GM19328 (cell line): ENCODE results near the gene NAPSA.

ENCODE experiments used
- ATAC-seq: cut with Tn5 transposase; IDR thresholded peaks from one replicate; pipeline ENCODE4 v1.9.1; 2021; ENCODE audit warnings: mild to moderate bottlenecking, moderate library complexity; ENCODE audit not compliant: unreplicated experiment

Gene NAPSA

DNA sequence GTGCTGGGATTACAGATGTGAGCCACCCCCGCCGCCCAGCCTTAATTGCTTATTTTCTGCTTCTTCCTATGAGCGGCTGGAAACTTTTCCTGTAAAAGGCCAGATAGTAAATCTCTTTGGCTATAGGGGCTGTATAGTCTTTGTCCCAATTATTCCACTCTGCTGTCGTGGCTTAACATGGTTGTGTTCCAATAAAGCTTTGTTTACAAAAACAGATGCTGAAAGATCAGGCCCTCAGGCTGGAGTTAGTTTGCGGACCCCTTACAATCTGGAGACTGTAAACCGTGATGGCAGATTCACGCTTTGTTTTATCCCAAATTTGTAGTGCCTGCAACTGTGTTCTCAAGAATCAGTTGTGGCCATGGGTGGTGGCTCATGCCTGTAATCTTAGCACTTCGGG is 47.0 kb downstream of the NAPSA start:
- ATAC-seq: no peak

DNA sequence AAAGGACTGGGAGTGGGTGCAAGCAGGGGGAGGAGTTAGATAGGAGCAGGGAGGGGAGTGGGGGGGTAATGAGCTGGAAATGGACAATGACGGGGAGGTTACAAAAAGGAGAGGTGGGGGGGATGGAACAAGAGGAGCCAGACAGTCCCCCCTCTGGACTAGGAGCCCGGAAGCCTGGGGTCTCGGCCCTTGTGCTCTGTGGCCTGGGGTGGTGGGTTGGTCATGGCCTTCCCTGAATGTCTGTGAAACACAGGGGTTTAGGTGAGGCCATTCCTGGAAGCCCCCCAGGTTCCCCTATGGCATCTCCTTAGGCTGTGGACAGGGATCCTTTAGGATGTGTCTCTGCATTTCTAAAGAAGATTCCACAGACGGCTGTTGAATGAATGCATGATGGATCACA is 48.3 kb downstream of the NAPSA start:
- no peak for ATAC-seq

DNA sequence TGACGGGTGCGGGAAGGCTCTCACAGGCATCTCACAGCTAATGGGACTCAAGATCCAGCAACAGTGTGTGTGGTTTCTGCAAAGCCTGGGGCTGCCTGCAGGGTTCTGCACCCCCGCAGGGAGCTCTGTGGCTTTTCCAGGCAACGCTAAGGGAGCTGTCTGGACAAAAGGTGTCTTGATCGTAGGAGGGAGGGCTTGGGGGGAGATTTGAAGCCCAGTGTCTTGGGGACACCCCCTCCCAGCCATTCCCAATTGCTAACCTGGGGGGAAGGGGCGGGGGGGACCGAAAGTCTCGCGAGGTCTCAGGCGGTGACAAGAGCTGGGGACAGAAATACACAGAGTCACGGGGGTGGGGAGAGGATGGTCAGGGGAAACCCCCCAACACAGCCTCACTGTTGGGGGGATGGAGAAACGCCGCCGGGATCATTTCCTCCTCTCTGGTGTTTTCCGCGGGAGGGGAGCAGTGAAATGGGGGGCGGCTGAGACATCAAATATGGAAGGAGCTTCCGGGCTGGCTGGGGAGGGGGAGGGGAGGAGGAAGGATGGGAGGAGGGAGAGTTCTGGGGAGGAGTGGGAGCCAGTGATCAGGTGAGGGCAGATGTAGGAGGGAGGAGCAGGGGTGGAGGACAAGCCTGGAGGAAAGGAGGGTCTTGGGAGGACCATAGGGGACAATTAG is 49.5 kb downstream of the NAPSA start:
- no peak for ATAC-seq

DNA sequence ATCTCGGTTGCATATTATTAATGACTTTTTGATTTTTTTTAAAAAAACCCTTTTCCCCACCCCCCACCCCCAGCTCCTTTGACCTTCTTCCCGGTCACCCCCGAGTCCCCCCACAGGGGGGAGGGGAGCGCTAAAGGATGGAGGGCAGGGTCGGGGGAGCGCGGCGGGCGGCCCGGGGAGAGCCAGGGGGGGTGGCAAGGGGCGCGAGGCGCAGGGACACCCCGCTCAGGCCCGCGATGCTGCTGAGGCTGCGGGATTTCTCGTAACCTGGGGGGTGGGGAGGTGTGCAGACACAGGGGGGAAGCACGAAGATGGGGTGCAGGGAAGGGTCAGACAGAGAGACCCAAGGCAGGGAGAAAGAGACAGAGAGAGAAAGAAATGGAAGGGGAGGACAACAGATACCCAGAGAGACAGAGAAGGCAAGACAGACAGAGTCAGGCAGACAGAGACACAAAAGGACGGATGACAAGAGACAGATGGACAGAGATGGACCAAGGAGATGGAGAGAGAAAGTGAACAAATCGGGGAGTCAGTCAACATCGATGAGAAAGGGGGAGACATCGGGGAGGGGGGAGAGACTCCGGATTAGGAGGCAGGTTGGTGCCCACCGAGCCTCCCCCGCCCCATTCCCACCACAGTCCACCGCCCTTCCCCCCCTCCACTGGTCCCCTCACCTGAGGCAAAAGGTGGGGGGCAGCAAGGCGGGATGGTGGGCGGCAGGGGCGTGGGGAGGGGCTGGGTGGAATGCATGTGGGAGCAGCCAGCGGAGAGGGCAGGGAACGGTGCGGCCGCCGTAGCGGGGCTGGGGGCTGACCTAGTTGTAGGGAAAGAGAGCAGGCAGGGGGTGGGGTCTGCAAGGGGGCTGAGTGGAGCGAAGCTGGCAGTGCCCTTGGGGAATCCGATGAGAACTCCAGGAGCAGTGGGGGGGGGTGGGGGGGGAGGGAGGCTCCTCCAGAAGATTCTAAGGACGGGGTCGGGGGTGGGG is 50.4 kb downstream of the NAPSA start:
- ATAC-seq: no peak

DNA sequence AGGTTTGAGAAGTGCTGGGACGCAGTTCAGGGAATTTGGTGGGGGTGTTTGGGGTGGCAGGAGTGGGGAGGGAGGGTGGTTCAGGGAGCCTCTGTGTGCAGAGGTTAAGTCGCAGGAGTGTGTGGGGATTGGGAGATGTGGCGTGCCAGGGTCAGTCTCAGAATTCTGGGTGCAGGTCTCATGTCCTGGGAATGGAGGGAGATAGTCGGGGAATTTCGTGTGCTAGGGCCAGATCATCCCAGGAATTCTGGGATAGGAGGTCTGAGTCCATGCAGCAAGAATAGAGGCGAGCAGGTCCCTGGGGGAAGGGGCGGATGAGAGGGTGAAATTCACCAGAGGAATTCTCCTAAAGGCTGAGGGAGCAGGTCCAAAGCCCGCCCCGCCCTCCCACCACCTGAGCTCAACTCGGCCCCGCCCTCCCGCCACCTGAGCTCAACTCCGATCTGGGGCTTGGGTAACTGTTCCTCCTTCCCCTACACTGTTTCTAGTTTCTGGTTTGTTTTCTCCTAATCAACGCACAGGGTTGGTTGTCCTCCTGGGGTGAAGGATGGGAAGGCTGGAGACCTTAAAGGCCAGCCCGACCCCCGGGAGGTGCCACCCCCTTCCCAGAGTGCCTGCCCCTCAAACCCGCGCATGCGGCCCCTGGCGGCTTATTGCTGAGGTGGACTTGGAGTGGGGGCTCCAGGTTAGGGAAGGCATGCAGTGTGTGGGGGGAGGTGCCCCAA is 51.5 kb downstream of the NAPSA start:
- no peak for ATAC-seq

DNA sequence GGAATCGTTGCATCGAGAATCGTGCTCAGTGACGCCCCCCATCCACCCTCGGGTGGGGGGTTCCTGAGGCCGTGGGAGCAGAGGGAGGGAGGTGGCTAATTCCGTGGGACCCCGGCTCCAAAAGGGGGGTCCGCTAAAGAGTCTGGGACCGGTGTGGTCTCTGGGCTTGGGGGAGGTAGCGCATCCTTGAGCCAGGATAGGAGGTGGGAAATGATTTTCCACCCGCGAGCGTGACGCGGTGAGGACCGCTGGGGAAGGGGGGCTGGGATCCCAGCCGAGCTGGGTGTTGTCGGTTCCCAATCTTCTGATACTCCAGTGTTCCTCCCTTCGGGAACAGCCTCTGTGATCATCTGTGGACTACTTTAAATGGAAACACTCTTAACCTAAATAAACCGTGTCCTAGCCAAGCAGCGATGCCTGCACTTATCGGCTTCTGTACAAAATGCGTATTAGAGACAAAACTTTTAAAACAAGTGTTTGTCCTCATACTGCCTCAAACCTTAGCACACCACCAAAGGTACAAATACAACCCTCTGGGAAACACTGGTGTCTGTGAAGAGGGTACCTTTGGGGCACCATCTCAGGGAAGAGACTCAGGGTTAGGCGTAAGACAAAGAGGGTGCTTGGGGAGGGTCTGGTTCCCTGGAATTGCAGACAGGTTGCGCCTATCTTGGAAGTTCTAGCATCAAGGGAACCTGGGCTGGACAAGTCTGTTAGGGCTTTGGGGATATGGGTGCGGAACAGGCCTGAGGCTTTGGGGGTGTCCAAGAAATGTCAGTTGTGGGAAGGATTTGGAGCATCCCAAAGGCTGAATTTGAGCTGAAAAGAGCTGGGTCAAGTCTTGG is 52.2 kb downstream of the NAPSA start:
- no peak for ATAC-seq

DNA sequence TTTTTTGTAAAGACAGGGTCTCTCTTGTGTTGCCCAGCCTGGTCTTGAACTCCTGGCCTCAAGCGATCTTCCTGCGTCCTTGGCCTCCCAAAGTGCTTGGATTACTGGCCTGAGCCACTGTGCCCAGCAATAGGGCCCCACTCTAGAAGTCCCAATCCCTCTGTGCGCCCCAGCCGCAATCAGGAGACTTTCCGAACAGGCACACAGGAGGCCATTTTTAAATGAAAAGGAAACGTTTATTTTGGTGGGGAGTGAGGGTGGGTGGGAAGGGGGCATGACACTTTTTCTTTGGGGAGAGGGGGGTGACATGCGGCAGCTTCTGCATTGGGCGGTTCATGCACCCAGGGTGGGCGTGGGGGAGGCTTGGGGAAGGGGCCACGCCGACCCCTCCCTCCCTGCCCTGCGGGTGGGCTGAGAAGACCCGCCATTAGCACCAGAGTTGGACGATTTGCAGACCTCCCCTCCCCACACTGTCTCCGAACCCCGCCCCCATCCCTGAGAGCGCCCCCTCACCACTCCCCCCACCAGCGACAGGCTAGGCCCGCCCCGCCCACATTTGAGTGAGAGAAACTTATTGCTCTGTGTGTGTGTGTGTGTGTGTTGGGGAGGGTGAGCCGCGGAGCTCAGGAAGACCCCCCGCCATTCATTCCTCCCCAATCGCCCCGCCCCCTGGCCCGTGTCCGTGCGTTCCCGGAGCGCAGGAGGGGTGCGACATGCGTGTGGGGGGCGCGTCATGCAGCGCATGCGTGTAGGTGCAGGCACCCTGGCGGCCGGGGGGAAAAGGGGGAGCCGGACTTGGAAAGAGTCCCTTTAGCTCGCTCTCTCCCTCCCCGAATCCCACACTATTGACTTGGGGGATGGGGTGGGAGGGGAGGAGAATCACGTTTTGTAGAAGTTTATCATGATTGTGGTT is 53.5 kb downstream of the NAPSA start:
- ATAC-seq: no peak

DNA sequence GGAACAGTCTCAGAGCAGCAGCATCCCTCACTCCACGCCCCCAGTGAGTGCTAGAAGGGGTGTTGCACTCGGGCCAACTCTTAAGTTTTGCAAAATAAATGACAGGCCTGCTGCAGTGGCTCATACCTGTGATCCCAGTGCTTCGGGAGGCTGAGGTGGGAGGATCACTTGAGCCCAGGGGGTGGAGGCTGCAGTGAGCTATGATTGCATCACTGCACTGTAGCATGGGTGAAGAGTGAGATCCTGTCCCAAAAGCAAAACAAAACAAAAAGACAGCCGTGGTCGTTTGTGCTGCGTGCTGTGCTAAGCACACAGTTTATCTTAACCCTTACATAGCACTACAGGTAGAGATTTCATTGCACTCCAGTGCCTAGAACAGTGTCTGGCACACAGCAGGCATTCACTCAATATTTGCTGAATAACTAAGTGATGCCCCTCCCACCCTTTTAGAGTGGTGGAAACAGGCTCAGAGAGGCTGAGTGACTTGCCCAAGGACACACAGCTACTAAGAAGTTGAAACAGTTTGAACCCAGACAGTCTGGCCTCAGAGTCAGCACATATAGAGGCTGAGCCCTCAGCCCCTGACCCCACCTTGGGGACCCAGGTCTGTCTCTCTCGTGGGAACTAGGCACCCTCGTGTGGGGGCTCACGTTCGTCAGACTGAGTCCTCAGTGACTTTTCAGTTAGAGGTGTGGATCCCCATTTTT is 54.5 kb downstream of the NAPSA start:
- ATAC-seq: no peak

DNA sequence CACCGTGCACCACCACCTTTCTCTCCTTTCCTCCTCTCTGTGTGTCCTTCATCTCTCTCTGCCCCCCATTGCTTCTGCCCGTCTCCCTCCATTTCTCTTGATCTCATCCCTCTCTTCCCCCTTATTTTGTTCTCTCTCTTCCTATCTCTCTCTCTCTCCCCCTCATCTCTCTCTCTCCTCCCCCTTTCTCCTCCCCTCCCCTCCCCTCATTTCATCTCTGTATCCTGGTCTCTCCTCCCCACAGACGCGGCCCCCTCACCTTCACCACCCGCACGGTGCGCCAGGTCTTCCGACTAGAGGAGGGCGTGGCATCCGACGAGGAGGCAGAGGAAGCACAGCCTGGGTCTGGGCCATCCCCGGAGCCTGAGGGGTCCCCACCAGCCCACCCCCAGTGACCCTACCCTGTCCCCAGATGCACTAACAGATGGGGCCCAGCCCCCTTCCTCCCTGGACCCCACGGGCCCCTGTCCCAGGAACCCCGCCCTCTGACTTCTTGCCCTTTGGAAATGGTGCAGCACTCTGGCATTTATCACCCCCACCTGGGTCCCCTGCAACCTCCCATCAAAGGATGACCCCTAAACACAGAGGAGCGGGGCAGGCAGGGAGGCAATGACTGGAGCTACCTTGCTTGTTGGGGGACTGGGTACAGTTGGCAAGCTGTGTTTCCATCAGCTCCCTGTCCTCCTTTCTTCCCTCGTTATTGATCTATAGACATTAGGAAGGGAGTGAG is 55.9 kb downstream of the NAPSA start:
- ATAC-seq: no peak

DNA sequence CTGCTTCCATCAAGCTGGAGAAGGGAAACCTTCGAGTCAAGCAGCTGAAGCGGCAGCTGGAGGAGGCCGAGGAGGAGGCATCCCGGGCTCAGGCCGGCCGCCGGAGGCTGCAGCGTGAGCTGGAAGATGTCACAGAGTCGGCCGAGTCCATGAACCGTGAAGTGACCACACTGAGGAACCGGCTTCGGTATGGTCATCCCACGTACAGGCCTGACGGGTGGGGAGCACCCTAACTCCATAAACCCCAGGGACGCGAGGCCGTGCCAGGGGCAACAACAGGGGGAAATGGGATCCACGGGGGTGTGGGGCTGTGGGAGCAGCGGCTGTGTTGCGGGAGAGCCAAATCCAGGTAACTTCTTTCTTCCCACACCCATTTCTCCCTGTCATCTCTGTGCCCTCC is 56.4 kb downstream of the NAPSA start:
- no peak for ATAC-seq
